ENCODE results near the gene CASP8.

The CASP8 gene

GRCh38 chr2:201233812-201234662, 26.3 kb upstream of the CASP8 start:
- ATAC-seq (ENCODE audit: insufficient read depth, low read depth) (peak; percentile 12; the same call in 1 of the 3 replicates), DNase-seq (peak; percentile 33)
- TF ChIP-seq, protein P1, sequence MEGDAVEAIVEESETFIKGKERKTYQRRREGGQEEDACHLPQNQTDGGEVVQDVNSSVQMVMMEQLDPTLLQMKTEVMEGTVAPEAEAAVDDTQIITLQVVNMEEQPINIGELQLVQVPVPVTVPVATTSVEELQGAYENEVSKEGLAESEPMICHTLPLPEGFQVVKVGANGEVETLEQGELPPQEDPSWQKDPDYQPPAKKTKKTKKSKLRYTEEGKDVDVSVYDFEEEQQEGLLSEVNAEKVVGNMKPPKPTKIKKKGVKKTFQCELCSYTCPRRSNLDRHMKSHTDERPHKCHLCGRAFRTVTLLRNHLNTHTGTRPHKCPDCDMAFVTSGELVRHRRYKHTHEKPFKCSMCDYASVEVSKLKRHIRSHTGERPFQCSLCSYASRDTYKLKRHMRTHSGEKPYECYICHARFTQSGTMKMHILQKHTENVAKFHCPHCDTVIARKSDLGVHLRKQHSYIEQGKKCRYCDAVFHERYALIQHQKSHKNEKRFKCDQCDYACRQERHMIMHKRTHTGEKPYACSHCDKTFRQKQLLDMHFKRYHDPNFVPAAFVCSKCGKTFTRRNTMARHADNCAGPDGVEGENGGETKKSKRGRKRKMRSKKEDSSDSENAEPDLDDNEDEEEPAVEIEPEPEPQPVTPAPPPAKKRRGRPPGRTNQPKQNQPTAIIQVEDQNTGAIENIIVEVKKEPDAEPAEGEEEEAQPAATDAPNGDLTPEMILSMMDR (IDR thresholded peaks at IDR 0.05; ENCODE audit: borderline replicate concordance, extremely low read depth, low read length, poor library complexity, severe bottlenecking) = no peak
- no peak for TF ChIP-seq EZH2 (IDR thresholded peaks at IDR 0.05; ENCODE audit: borderline replicate concordance, low read depth, low read length, severe bottlenecking)
- H3K4me2 ChIP-seq (ENCODE audit: insufficient read depth, low read length) = peak overlapping the region; percentile 70
- H3K9me3 ChIP-seq (ENCODE audit: insufficient read depth, low read length, severe bottlenecking) = no peaks in the 10 kb centered on the region
- peaks cover 9% of the 10 kb centered on the region; the same call in 1 of the 2 replicates for H4K20me1 ChIP-seq (ENCODE audit: insufficient read depth, low read length)
- H3K27me3 ChIP-seq (ENCODE audit: insufficient read depth, low read length, poor library complexity) = no peaks in the 10 kb centered on the region
- H3K27ac ChIP-seq (ENCODE audit: low read length) = peak overlapping the region; percentile 93
- H2AFZ ChIP-seq (ENCODE audit: low read depth, low read length) = peak overlapping the region; percentile 72
- H3K36me3 ChIP-seq (ENCODE audit: insufficient read depth, low read length) = peaks cover 24% of the 10 kb centered on the region
- H3K9ac ChIP-seq (ENCODE audit: low read depth, low read length) = peak overlapping the region; percentile 71
- H3K4me3 ChIP-seq (ENCODE audit: low read depth in 1 of 2, low read length in 2 of 2) = peak overlapping the region; percentile 70 to 82
- H3K4me1 ChIP-seq (ENCODE audit: insufficient read depth, low read length) = peaks cover 56% of the 10 kb centered on the region
- peaks cover 60% of the 10 kb centered on the region for H3K79me2 ChIP-seq (ENCODE audit: insufficient read depth, low read length)

- ATAC-seq (ENCODE audit: insufficient read depth, low read depth) = no peak
- peaks cover 65% of the 10 kb centered on the region for H3K79me2 ChIP-seq (ENCODE audit: insufficient read depth, low read length)
- peaks cover 12% of the 10 kb centered on the region for H4K20me1 ChIP-seq (ENCODE audit: insufficient read depth, low read length)
- no peak overlapping the region for H2AFZ ChIP-seq (ENCODE audit: low read depth, low read length)
- no peaks in the 10 kb centered on the region for H3K9me3 ChIP-seq (ENCODE audit: insufficient read depth, low read length, severe bottlenecking)
- peaks cover 30% of the 10 kb centered on the region for H3K36me3 ChIP-seq (ENCODE audit: insufficient read depth, low read length)
- no peak for DNase-seq
- no peak for TF ChIP-seq EZH2 (IDR thresholded peaks at IDR 0.05; ENCODE audit: borderline replicate concordance, low read depth, low read length, severe bottlenecking)
- TF ChIP-seq, protein P1 (IDR thresholded peaks at IDR 0.05; ENCODE audit: borderline replicate concordance, extremely low read depth, low read length, poor library complexity, severe bottlenecking) = no peak
- peak overlapping the region; percentile 70 for H3K4me2 ChIP-seq (ENCODE audit: insufficient read depth, low read length)
- H3K4me3 ChIP-seq (ENCODE audit: low read depth in 1 of 2, low read length in 2 of 2) = peak overlapping the region; percentile 70 to 82
- H3K4me1 ChIP-seq (ENCODE audit: insufficient read depth, low read length) = peaks cover 56% of the 10 kb centered on the region
- no peaks in the 10 kb centered on the region for H3K27me3 ChIP-seq (ENCODE audit: insufficient read depth, low read length, poor library complexity)
- peak overlapping the region; percentile 71 for H3K9ac ChIP-seq (ENCODE audit: low read depth, low read length)
- peak overlapping the region; percentile 93 for H3K27ac ChIP-seq (ENCODE audit: low read length)
Observed at GRCh38 chr2:201234663-201235135, 25.6 kb upstream of the CASP8 start.

- Histone ChIP-seq H3K4me2 (ENCODE audit: insufficient read depth, low read length) (peak overlapping the region; percentile 70), H3K9ac (ENCODE audit: low read depth, low read length) (peak overlapping the region; percentile 71)
Observed at GRCh38 chr2:201235860-201236811, 24.2 kb upstream of the CASP8 start.

More at GRCh38 chr2:201235860-201236811, 24.2 kb upstream of the CASP8 start:
- peaks cover 44% of the 10 kb centered on the region for H3K36me3 ChIP-seq (ENCODE audit: insufficient read depth, low read length)
- no peaks in the 10 kb centered on the region for H3K27me3 ChIP-seq (ENCODE audit: insufficient read depth, low read length, poor library complexity)
- H4K20me1 ChIP-seq (ENCODE audit: insufficient read depth, low read length) = peaks cover 16% of the 10 kb centered on the region
- H3K27ac ChIP-seq (ENCODE audit: low read length) = peak overlapping the region; percentile 93
- H2AFZ ChIP-seq (ENCODE audit: low read depth, low read length) = no peak overlapping the region
- H3K9me3 ChIP-seq (ENCODE audit: insufficient read depth, low read length, severe bottlenecking) = no peaks in the 10 kb centered on the region
- peak overlapping the region; percentile 70 to 82; a peak in 3 of 4 replicates for H3K4me3 ChIP-seq (ENCODE audit: low read depth in 1 of 2, low read length in 2 of 2)
- DNase-seq (peak; percentile 56), ATAC-seq (ENCODE audit: insufficient read depth, low read depth) (no peak)
- H3K4me1 ChIP-seq (ENCODE audit: insufficient read depth, low read length) = peaks cover 56% of the 10 kb centered on the region
- TF ChIP-seq, protein P1 (IDR thresholded peaks at IDR 0.05; ENCODE audit: borderline replicate concordance, extremely low read depth, low read length, poor library complexity, severe bottlenecking) = peak; percentile 74
- no peak for TF ChIP-seq EZH2 (IDR thresholded peaks at IDR 0.05; ENCODE audit: borderline replicate concordance, low read depth, low read length, severe bottlenecking)
- peaks cover 78% of the 10 kb centered on the region for H3K79me2 ChIP-seq (ENCODE audit: insufficient read depth, low read length)

All from DND-41 (cell line).